ENCODE measurements around the gene MYRF.
A peak's percentile ranks its signal among the peaks of the same experiment; 100 is the strongest.

Gene MYRF

DNA sequence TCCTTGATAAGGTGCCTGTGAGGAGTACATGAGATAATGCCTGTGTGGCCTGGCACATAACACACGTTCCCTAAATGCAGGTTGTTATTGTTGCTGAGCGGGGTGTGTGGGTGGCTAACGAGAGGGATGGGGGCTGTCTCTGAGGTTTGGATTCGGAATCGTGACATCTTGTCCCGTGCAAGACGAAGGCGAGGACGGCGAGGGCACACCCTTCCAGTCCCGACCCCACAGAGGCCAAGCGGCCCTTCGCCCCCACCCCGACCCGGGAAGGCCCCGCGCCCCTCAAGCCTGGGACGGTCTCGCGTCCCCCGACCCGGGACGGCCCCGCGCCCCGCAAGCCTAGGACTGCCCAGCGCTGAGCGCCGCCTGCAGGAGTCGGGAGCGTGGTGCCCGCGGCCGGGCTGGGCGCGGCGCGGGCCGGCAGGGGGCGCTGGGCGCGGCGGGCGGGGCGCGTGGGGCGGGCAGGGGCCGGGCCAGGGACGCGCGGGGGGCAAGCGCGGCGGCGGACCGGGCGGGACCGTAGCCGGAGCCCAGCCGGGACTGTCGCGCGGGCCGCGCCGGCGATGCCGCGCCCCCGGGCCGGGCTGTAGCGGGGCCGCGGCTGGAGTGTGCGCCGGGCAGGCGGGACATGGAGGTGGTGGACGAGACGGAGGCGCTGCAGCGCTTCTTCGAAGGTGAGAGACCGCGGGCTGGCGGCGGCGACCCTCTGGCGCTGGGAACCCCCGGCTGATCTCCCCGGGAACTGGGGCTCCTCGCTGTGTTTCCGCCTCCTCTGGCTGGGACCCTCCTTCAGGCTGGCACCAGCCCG lies at the start of gene MYRF:
Gene MYRF, plus strand, starts transcription at position 520 of the 808 bp plus-strand sequence. Its CDS starts 109 bp downstream, at position 629.
- Histone ChIP-seq H3K4me1 (ENCODE audit: insufficient read depth, low read length) (peaks cover 55% of the 10 kb centered on the region), H3K9me3 (ENCODE audit: control insufficient read depth, insufficient read depth, low read length) (no peaks in the 10 kb centered on the region), H3K9ac (ENCODE audit: low read depth, low read length) (peak within 1 kb of the TSS; percentile 68), H3K36me3 (ENCODE audit: insufficient read depth, low read length) (no peaks in the 10 kb centered on the region)

- Histone ChIP-seq H3K4me1 (ENCODE audit: insufficient read depth, low read length) (peaks cover 13% of the 10 kb centered on the region; the same call in 1 of the 2 replicates), H3K9ac (ENCODE audit: low read depth, low read length) (no peak overlapping the region), H3K9me3 (ENCODE audit: control insufficient read depth, insufficient read depth, low read length) (no peaks in the 10 kb centered on the region), H3K36me3 (ENCODE audit: insufficient read depth, low read length) (no peaks in the 10 kb centered on the region)
Measured at GRCh38 chr11:61702701-61703312, 49.6 kb upstream of the MYRF start.

DNA sequence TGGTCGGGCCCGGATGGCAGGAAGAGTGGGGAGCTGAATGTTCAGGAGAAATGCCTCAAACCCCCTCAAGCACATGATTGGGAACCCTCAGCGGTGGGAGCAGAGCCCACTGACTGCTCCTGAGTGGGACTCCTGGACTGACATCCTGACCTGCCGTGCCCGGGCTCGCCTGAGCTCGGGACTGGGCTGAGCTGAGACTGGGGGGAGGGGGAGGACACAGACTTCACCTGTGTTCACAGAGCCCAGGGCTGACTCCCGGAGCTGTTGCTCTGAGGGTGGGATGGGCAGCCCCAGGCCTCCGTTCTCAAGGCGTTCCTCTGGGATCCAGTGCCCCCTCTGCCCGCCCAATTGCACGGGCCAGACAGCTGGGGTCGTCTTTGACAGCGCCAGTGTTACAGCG lies 47.6 kb upstream of the MYRF start:
- Histone ChIP-seq H3K4me1 (ENCODE audit: insufficient read depth, low read length) (peaks cover 13% of the 10 kb centered on the region; the same call in 1 of the 2 replicates), H3K9me3 (ENCODE audit: control insufficient read depth, insufficient read depth, low read length) (no peaks in the 10 kb centered on the region), H3K36me3 (ENCODE audit: insufficient read depth, low read length) (no peaks in the 10 kb centered on the region), H3K9ac (ENCODE audit: low read depth, low read length) (no peak overlapping the region)

DNA sequence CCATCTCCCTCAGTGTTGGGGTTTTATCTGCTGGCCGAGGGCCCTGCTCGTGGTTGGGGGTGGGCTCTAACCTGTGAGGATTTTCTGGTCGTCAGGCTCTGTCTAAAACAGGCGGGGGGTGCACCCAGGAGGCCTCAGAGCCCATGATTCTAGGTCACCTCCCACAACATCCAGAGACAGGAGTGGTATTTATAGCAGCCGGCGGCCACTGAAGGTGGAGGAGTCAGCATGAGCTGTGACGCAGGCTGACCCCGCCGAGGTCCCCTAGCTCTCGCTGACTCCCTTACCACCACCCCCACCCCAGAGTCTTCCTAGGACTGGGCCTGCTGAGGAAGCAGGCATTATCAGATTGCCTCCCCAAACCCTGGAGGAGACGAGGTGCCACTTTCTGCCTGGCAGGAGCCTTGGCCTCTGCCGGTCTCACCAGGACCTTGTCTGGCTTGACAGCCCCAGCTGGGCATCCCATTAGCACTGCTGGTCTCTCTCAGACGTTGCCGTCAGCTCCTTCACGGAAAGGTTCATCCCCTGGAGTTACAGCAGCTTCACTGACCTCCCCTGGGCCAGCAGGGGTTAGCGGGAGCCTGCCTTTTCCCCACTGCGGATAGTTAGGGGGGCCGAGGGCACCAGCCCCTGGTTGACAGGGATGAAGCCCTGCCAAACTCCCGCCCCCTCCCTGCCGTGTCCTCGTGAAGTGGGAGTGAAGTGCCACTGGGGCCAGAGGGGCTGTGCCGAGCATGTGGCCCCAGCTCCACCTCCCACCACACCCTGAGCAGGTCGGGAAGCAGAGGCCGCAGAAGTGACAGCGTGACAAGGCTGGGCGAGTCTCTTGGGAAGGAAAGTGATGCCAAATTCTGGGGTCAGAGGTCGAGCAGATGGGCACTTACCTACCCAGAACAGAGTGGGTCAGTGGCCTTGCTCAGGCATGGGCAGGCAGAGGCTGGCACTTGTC lies 45.7 kb upstream of the MYRF start:
- H3K36me3 ChIP-seq (ENCODE audit: insufficient read depth, low read length), result no peaks in the 10 kb centered on the region
- no peak overlapping the region for H3K9ac ChIP-seq (ENCODE audit: low read depth, low read length)
- H3K4me1 ChIP-seq (ENCODE audit: insufficient read depth, low read length), result peaks cover 7% of the 10 kb centered on the region; the same call in 1 of the 2 replicates
- H3K9me3 ChIP-seq (ENCODE audit: control insufficient read depth, insufficient read depth, low read length), result no peaks in the 10 kb centered on the region

- H3K4me1 ChIP-seq (ENCODE audit: insufficient read depth, low read length), result peaks cover 7% of the 10 kb centered on the region; the same call in 1 of the 2 replicates
- no peaks in the 10 kb centered on the region for H3K9me3 ChIP-seq (ENCODE audit: control insufficient read depth, insufficient read depth, low read length)
- H3K9ac ChIP-seq (ENCODE audit: low read depth, low read length), result no peak overlapping the region
- no peaks in the 10 kb centered on the region for H3K36me3 ChIP-seq (ENCODE audit: insufficient read depth, low read length)
Measured at GRCh38 chr11:61707574-61707973, 44.9 kb upstream of the MYRF start.

GRCh38 chr11:61709110-61709509 lies 43.3 kb upstream of the MYRF start:
- H3K9me3 ChIP-seq (ENCODE audit: control insufficient read depth, insufficient read depth, low read length), result no peaks in the 10 kb centered on the region
- no peak overlapping the region for H3K9ac ChIP-seq (ENCODE audit: low read depth, low read length)
- H3K36me3 ChIP-seq (ENCODE audit: insufficient read depth, low read length), result no peaks in the 10 kb centered on the region
- peaks cover 7% of the 10 kb centered on the region; the same call in 1 of the 2 replicates for H3K4me1 ChIP-seq (ENCODE audit: insufficient read depth, low read length)

- H3K9me3 ChIP-seq (ENCODE audit: control insufficient read depth, insufficient read depth, low read length), result no peaks in the 10 kb centered on the region
- no peaks in the 10 kb centered on the region for H3K36me3 ChIP-seq (ENCODE audit: insufficient read depth, low read length)
- peaks cover 5% of the 10 kb centered on the region; the same call in 1 of the 2 replicates for H3K4me1 ChIP-seq (ENCODE audit: insufficient read depth, low read length)
- H3K9ac ChIP-seq (ENCODE audit: low read depth, low read length), result no peak overlapping the region
Measured at GRCh38 chr11:61709572-61709971, 42.9 kb upstream of the MYRF start.

DNA sequence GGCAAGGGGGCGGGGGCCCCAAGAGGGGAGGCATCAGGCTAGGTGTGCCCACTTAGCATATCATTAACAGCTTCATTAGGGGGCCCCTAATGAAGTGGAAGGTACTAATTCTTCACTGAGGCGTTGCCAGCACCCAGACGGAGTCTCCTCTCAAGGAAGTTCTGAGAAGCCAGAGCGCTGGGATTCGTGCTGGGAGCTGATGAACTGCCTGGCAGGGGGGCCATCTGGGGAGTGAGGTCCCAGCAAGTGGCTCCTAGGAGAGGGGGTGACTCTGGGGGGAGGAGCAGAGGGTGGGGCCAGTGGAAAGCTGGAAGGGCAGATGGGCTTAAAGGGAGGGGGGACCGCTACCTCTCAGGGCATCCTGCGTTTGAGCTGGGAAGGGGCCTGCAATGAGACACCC lies 42.4 kb upstream of the MYRF start:
- H3K9me3 ChIP-seq (ENCODE audit: control insufficient read depth, insufficient read depth, low read length), result no peaks in the 10 kb centered on the region
- H3K36me3 ChIP-seq (ENCODE audit: insufficient read depth, low read length), result no peaks in the 10 kb centered on the region
- peaks cover under 1% of the 10 kb centered on the region; the same call in 1 of the 2 replicates for H3K4me1 ChIP-seq (ENCODE audit: insufficient read depth, low read length)
- H3K9ac ChIP-seq (ENCODE audit: low read depth, low read length), result no peak overlapping the region

- Histone ChIP-seq H3K9ac (ENCODE audit: low read depth, low read length) (no peak overlapping the region), H3K9me3 (ENCODE audit: control insufficient read depth, insufficient read depth, low read length) (no peaks in the 10 kb centered on the region), H3K4me1 (ENCODE audit: insufficient read depth, low read length) (peaks cover 5% of the 10 kb centered on the region), H3K36me3 (ENCODE audit: insufficient read depth, low read length) (no peaks in the 10 kb centered on the region)
Measured at GRCh38 chr11:61711037-61711436, 41.4 kb upstream of the MYRF start.

- Histone ChIP-seq H3K4me1 (ENCODE audit: insufficient read depth, low read length) (peaks cover 9% of the 10 kb centered on the region), H3K36me3 (ENCODE audit: insufficient read depth, low read length) (no peaks in the 10 kb centered on the region), H3K9me3 (ENCODE audit: control insufficient read depth, insufficient read depth, low read length) (no peaks in the 10 kb centered on the region)
Measured at GRCh38 chr11:61711498-61711897, 40.9 kb upstream of the MYRF start.

GRCh38 chr11:61712314-61712713 lies 40.1 kb upstream of the MYRF start:
- no peaks in the 10 kb centered on the region for H3K9me3 ChIP-seq (ENCODE audit: control insufficient read depth, insufficient read depth, low read length)
- peaks cover 14% of the 10 kb centered on the region for H3K4me1 ChIP-seq (ENCODE audit: insufficient read depth, low read length)
- no peaks in the 10 kb centered on the region for H3K36me3 ChIP-seq (ENCODE audit: insufficient read depth, low read length)
- H3K9ac ChIP-seq (ENCODE audit: low read depth, low read length), result no peak overlapping the region

More at GRCh38 chr11:61711498-61711897, 40.9 kb upstream of the MYRF start:
- H3K9ac ChIP-seq (ENCODE audit: low read depth, low read length), result no peak overlapping the region

DNA sequence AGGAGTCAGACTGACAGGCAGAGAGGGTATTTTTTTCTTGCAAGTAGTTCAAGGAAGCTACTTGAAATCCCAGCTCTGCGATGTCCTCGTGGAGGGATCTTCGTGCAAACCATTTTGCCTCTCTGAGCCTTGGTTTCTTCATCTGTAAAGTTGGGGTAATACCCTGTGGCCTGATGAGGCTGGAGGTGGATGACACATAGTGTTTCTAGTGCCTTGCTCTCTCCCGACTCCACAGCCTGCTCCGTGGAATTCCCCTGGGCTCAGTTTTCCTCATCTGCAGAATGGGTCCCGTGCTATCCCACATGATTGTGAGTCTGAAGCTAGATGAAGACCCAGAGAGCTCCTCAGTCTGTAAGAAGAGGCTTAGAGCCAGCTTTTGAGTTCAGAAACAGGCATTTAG lies 39.6 kb upstream of the MYRF start:
- Histone ChIP-seq H3K9me3 (ENCODE audit: control insufficient read depth, insufficient read depth, low read length) (no peaks in the 10 kb centered on the region), H3K9ac (ENCODE audit: low read depth, low read length) (no peak overlapping the region), H3K4me1 (ENCODE audit: insufficient read depth, low read length) (peaks cover 20% of the 10 kb centered on the region), H3K36me3 (ENCODE audit: insufficient read depth, low read length) (no peaks in the 10 kb centered on the region)

DNA sequence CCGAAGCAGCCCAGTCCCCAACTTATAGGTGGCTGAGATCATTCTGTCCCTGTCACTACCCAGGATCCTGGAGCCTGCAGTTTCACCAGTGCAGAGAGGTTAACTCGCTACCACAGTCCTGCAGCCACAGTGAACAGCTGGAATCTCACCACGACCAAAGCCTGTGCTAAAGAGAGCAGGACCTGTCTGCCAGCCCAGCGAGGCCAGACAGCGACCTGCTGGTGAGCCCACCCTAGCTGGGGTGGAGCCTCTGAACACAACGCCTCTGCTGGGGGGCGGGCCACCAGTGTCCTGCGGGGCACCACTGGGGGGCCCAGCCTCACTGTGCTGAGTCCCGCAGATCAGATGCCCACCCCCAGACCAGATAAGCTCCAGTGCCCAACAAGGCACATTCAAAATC lies 39.0 kb upstream of the MYRF start:
- no peaks in the 10 kb centered on the region for H3K36me3 ChIP-seq (ENCODE audit: insufficient read depth, low read length)
- H3K9me3 ChIP-seq (ENCODE audit: control insufficient read depth, insufficient read depth, low read length), result no peaks in the 10 kb centered on the region
- H3K4me1 ChIP-seq (ENCODE audit: insufficient read depth, low read length), result peaks cover 23% of the 10 kb centered on the region
- no peak overlapping the region for H3K9ac ChIP-seq (ENCODE audit: low read depth, low read length)

GRCh38 chr11:61713906-61714305 lies 38.5 kb upstream of the MYRF start:
- H3K36me3 ChIP-seq (ENCODE audit: insufficient read depth, low read length), result no peaks in the 10 kb centered on the region
- H3K4me1 ChIP-seq (ENCODE audit: insufficient read depth, low read length), result peaks cover 23% of the 10 kb centered on the region
- no peak overlapping the region for H3K9ac ChIP-seq (ENCODE audit: low read depth, low read length)
- H3K9me3 ChIP-seq (ENCODE audit: control insufficient read depth, insufficient read depth, low read length), result no peaks in the 10 kb centered on the region
